SK-N-SH treated with all-trans-retinoic acid at 6 μM for 48 hours (cell line): Measurements from ENCODE around the gene OSER1.
A peak's percentile ranks its signal among the peaks of the same experiment; 100 is the strongest.

ENCODE experiments used
- ATAC-seq: fragments of 200-7000 bp; cut with Tn5 transposase; 3 replicates; pipeline ENCODE4 v1.9.1; 2020; ENCODE audit warnings: mild to moderate bottlenecking, moderate library complexity
- ARNTL ChIP-seq: fragments of 450-650 bp; formaldehyde crosslinking; IDR thresholded peaks from 2 replicates; pipeline ENCODE4 v1.5.0; 2020; ENCODE audit warnings: low read depth, mild to moderate bottlenecking, moderate library complexity, borderline replicate concordance
- BACH2 ChIP-seq: fragments of 250-450 bp; sonication (Bioruptor Pico); IDR thresholded peaks from 2 replicates; pipeline ENCODE4 v1.9.0; 2021; ENCODE audit warnings: mild to moderate bottlenecking, borderline replicate concordance
- CSDC2 ChIP-seq: fragments of 250-450 bp; sonication (Bioruptor Pico); IDR thresholded peaks from 2 replicates; pipeline ENCODE4 v1.5.0; 2020; ENCODE audit warnings: mild to moderate bottlenecking, moderate library complexity
- ESRRG ChIP-seq: fragments of 250-450 bp; sonication (Bioruptor Pico); IDR thresholded peaks from 2 replicates; pipeline ENCODE4 v1.6.1; 2021; ENCODE audit warnings: mild to moderate bottlenecking
- GLIS3 ChIP-seq: fragments of 250-450 bp; sonication (Bioruptor Pico); IDR thresholded peaks from 2 replicates; pipeline ENCODE4 v1.5.0; 2020; ENCODE audit warnings: mild to moderate bottlenecking, moderate library complexity
- ISL1 ChIP-seq: fragments of 250-450 bp; sonication (Bioruptor Pico); IDR thresholded peaks from 2 replicates; pipeline ENCODE4 v2.1.2; 2022; ENCODE audit warnings: mild to moderate bottlenecking, moderate library complexity
- PPARA ChIP-seq: fragments of 250-450 bp; sonication (Bioruptor Pico); IDR thresholded peaks from 2 replicates; pipeline ENCODE4 v1.5.0; 2020; ENCODE audit warnings: mild to moderate bottlenecking, borderline replicate concordance
- SNAI2 ChIP-seq: fragments of 250-450 bp; sonication (Bioruptor Pico); IDR thresholded peaks from 2 replicates; pipeline ENCODE4 v1.5.0; 2020; ENCODE audit warnings: mild to moderate bottlenecking, moderate library complexity
- TCF4 ChIP-seq: fragments of 250-450 bp; sonication (Bioruptor Pico); IDR thresholded peaks from 2 replicates; pipeline ENCODE4 v1.8.0; 2021; ENCODE audit warnings: mild to moderate bottlenecking, moderate library complexity, borderline replicate concordance
- TOX ChIP-seq: fragments of 250-450 bp; sonication (Bioruptor Pico); IDR thresholded peaks from 2 replicates; pipeline ENCODE4 v1.8.0; 2021; ENCODE audit warnings: mild to moderate bottlenecking, moderate library complexity, borderline replicate concordance
- ZFP3 ChIP-seq: fragments of 250-450 bp; sonication (Bioruptor Pico); IDR thresholded peaks from 2 replicates; pipeline ENCODE4 v1.5.0; 2020; ENCODE audit warnings: mild to moderate bottlenecking, moderate library complexity
- ZFP30 ChIP-seq: fragments of 450-650 bp; formaldehyde crosslinking; IDR thresholded peaks from 2 replicates; pipeline ENCODE4 v1.5.0; 2022; ENCODE audit warnings: mild to moderate bottlenecking, moderate library complexity
- ZNF565 ChIP-seq: fragments of 450-650 bp; formaldehyde crosslinking; conservative IDR thresholded peaks from 2 replicates; pipeline ENCODE4 v1.5.0; 2020; ENCODE audit warnings: low read depth, mild to moderate bottlenecking, moderate library complexity
- ZNF8 ChIP-seq: fragments of 450-650 bp; formaldehyde crosslinking; IDR thresholded peaks from 2 replicates; pipeline ENCODE4 v1.5.0; 2020; ENCODE audit warnings: mild to moderate bottlenecking, moderate library complexity
- TF ChIP-seq, protein P1 (sequence below): fragments of 250-450 bp; sonication (Bioruptor Pico); IDR thresholded peaks from 2 replicates; pipeline ENCODE4 v1.5.0; 2020; ENCODE audit warnings: mild to moderate bottlenecking, moderate library complexity
- TF ChIP-seq, protein P2 (sequence below): fragments of 250-450 bp; sonication (Bioruptor Pico); IDR thresholded peaks from 2 replicates; pipeline ENCODE4 v1.5.1; 2021; ENCODE audit warnings: mild to moderate bottlenecking, moderate library complexity
- TF ChIP-seq, protein P3 (sequence below): fragments of 250-450 bp; sonication (Bioruptor Pico); IDR thresholded peaks from 2 replicates; pipeline ENCODE4 v1.8.0; 2021; ENCODE audit warnings: low read depth, mild to moderate bottlenecking, moderate library complexity, borderline replicate concordance
- TF ChIP-seq, protein P4 (sequence below): fragments of 250-450 bp; sonication (Bioruptor Pico); IDR thresholded peaks from 2 replicates; pipeline ENCODE4 v1.5.1; 2020; ENCODE audit warnings: low read depth, mild to moderate bottlenecking, moderate library complexity
- TF ChIP-seq, protein P5 (sequence below): fragments of 250-450 bp; sonication (Bioruptor Pico); IDR thresholded peaks from 2 replicates; pipeline ENCODE4 v1.8.0; 2020; ENCODE audit warnings: mild to moderate bottlenecking, moderate library complexity, borderline replicate concordance

OSER1 gene

DNA sequence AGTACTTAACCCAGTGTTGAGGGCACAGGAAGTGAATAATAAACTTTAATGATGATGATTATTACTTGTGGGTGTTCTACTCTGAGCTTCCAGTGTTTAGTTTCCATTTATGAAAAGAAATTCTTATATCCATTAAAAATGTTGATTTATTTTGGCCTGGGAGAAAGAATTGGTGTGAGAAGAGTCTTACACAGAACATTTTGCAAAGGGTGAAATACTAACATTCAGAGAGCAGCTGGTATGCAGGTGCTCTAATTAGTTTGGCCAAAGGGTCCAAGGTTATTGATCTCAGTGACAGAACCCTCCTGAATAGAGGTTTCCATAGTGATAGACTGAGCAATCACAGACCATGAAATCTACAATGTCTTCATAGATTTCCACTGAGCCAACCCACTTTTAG lies 4.4 kb downstream of the OSER1 start:
- no peak for ATAC-seq
- TF ChIP-seq ESRRG (CRISPR knock-in tag): no peak
- no peak for TF ChIP-seq ISL1
- no peak for TF ChIP-seq SNAI2
- TF ChIP-seq, protein P1, sequence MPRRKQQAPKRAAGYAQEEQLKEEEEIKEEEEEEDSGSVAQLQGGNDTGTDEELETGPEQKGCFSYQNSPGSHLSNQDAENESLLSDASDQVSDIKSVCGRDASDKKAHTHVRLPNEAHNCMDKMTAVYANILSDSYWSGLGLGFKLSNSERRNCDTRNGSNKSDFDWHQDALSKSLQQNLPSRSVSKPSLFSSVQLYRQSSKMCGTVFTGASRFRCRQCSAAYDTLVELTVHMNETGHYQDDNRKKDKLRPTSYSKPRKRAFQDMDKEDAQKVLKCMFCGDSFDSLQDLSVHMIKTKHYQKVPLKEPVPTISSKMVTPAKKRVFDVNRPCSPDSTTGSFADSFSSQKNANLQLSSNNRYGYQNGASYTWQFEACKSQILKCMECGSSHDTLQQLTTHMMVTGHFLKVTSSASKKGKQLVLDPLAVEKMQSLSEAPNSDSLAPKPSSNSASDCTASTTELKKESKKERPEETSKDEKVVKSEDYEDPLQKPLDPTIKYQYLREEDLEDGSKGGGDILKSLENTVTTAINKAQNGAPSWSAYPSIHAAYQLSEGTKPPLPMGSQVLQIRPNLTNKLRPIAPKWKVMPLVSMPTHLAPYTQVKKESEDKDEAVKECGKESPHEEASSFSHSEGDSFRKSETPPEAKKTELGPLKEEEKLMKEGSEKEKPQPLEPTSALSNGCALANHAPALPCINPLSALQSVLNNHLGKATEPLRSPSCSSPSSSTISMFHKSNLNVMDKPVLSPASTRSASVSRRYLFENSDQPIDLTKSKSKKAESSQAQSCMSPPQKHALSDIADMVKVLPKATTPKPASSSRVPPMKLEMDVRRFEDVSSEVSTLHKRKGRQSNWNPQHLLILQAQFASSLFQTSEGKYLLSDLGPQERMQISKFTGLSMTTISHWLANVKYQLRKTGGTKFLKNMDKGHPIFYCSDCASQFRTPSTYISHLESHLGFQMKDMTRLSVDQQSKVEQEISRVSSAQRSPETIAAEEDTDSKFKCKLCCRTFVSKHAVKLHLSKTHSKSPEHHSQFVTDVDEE (CRISPR knock-in tag): no peak
- no peak for TF ChIP-seq ZFP30 (CRISPR knock-in tag)
- TF ChIP-seq GLIS3: no peak
- TF ChIP-seq, protein P2, sequence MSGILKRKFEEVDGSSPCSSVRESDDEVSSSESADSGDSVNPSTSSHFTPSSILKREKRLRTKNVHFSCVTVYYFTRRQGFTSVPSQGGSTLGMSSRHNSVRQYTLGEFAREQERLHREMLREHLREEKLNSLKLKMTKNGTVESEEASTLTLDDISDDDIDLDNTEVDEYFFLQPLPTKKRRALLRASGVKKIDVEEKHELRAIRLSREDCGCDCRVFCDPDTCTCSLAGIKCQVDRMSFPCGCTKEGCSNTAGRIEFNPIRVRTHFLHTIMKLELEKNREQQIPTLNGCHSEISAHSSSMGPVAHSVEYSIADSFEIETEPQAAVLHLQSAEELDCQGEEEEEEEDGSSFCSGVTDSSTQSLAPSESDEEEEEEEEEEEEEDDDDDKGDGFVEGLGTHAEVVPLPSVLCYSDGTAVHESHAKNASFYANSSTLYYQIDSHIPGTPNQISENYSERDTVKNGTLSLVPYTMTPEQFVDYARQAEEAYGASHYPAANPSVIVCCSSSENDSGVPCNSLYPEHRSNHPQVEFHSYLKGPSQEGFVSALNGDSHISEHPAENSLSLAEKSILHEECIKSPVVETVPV: no peak
- TF ChIP-seq PPARA (CRISPR knock-in tag): no peak
- no peak for TF ChIP-seq TCF4 (CRISPR knock-in tag)
- TF ChIP-seq TOX (CRISPR knock-in tag): no peak
- TF ChIP-seq, protein P3, sequence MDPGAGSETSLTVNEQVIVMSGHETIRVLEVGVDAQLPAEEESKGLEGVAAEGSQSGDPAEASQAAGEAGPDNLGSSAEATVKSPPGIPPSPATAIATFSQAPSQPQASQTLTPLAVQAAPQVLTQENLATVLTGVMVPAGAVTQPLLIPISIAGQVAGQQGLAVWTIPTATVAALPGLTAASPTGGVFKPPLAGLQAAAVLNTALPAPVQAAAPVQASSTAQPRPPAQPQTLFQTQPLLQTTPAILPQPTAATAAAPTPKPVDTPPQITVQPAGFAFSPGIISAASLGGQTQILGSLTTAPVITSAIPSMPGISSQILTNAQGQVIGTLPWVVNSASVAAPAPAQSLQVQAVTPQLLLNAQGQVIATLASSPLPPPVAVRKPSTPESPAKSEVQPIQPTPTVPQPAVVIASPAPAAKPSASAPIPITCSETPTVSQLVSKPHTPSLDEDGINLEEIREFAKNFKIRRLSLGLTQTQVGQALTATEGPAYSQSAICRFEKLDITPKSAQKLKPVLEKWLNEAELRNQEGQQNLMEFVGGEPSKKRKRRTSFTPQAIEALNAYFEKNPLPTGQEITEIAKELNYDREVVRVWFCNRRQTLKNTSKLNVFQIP (CRISPR knock-in tag): no peak
- no peak for TF ChIP-seq ZNF8 (CRISPR knock-in tag)
- no peak for TF ChIP-seq ZNF565 (CRISPR knock-in tag)
- TF ChIP-seq ZFP3: no peak
- TF ChIP-seq, protein P4, sequence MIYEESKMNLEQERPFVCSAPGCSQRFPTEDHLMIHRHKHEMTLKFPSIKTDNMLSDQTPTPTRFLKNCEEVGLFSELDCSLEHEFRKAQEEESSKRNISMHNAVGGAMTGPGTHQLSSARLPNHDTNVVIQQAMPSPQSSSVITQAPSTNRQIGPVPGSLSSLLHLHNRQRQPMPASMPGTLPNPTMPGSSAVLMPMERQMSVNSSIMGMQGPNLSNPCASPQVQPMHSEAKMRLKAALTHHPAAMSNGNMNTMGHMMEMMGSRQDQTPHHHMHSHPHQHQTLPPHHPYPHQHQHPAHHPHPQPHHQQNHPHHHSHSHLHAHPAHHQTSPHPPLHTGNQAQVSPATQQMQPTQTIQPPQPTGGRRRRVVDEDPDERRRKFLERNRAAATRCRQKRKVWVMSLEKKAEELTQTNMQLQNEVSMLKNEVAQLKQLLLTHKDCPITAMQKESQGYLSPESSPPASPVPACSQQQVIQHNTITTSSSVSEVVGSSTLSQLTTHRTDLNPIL (CRISPR knock-in tag): no peak
- TF ChIP-seq ARNTL (CRISPR knock-in tag): no peak
- no peak for TF ChIP-seq CSDC2 (CRISPR knock-in tag)
- TF ChIP-seq, protein P5, sequence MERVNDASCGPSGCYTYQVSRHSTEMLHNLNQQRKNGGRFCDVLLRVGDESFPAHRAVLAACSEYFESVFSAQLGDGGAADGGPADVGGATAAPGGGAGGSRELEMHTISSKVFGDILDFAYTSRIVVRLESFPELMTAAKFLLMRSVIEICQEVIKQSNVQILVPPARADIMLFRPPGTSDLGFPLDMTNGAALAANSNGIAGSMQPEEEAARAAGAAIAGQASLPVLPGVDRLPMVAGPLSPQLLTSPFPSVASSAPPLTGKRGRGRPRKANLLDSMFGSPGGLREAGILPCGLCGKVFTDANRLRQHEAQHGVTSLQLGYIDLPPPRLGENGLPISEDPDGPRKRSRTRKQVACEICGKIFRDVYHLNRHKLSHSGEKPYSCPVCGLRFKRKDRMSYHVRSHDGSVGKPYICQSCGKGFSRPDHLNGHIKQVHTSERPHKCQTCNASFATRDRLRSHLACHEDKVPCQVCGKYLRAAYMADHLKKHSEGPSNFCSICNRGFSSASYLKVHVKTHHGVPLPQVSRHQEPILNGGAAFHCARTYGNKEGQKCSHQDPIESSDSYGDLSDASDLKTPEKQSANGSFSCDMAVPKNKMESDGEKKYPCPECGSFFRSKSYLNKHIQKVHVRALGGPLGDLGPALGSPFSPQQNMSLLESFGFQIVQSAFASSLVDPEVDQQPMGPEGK (CRISPR knock-in tag): no peak
- no peak for TF ChIP-seq BACH2
- TF ChIP-seq, all 23 proteins: peak for 0

DNA sequence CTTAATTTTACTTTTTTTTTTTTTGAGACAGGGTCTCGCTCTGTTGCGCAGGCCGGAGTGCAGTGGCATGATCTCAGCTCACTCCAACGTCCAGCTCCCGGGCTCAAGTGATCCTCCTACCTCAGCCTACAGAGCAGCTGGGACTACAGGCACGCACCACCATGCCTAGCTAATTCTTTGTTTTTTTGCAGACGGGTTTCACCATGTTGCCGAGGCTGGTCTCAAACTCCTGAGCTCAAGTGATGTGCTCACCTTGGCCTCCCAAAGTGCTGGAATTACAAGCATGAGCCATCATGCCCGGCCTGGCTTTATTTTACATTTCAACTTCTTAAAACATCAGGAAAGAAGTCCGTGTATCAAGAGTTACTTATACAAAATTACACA lies 5.7 kb downstream of the OSER1 start:
- no peak for ATAC-seq
- TF ChIP-seq, protein P5 (CRISPR knock-in tag): no peak
- TF ChIP-seq SNAI2: no peak

DNA sequence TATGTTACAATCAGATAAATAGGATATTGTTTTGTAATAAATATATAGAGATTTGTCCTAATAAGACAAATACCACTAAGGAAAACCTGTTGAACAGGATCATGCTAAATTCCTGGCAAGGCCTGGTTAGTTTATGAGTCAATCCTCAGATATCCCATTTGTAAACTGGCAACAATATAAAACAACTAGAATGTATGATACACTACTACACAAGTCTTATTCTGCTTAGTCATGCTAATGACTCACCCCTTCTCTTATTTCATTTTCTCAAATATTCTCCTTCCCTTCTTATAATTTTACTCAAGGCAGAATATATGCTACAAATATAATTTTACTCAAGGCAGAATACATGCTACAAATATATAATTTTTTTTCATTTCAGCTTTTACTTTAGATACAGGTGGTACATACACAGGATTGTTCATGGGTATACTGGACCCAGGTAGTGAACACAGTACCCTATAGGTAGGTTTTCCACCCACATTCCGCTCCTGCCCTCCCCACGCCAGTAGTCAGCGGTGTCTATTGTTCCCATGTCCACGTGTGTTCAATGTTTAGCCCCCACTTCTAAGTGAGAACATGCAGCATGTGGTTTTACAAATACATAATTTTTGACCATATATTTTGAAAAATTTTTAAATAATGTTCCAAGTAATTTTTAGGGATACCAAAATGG lies 6.3 kb downstream of the OSER1 start:
- ATAC-seq: peak; percentile 92
- TF ChIP-seq TOX (CRISPR knock-in tag): peak; percentile 32; the same call in 1 of the 2 replicates
- TF ChIP-seq, protein P4 (CRISPR knock-in tag): no peak
- TF ChIP-seq, protein P2: no peak
- TF ChIP-seq ZFP3: no peak
- TF ChIP-seq ISL1: peak; percentile 49
- TF ChIP-seq ZFP30 (CRISPR knock-in tag): no peak
